Ishikawa (cell line): ENCODE measurements around the gene VEPH1.

Source experiments
- CEBPB ChIP-seq: IDR thresholded peaks from 2 replicates; pipeline ENCODE4 v1.6.1; 2012
- CREB1 ChIP-seq: IDR thresholded peaks from 2 replicates; pipeline ENCODE4 v1.6.1; 2012; ENCODE audit warnings: low read depth
- EGR1 ChIP-seq: IDR thresholded peaks from 2 replicates; pipeline ENCODE4 v1.6.1; 2012
- EP300 ChIP-seq: IDR thresholded peaks from 2 replicates; pipeline ENCODE4 v1.6.1; 2012; ENCODE audit warnings: borderline replicate concordance
- FOXM1 ChIP-seq: IDR thresholded peaks from 2 replicates; pipeline ENCODE4 v1.6.1; 2012; ENCODE audit warnings: low read depth, borderline replicate concordance
- NFIC ChIP-seq: IDR thresholded peaks from 2 replicates; pipeline ENCODE4 v1.6.1; 2012
- RAD21 ChIP-seq: IDR thresholded peaks from 2 replicates; pipeline ENCODE4 v1.6.1; 2012; ENCODE audit warnings: low read depth
- REST ChIP-seq: IDR thresholded peaks from 2 replicates; pipeline ENCODE4 v1.6.1; 2012; ENCODE audit warnings: low read depth, mild to moderate bottlenecking
- TAF1 ChIP-seq: IDR thresholded peaks from 2 replicates; pipeline ENCODE4 v1.6.1; 2012; ENCODE audit warnings: low read depth, mild to moderate bottlenecking
- TCF12 ChIP-seq: IDR thresholded peaks from 2 replicates; pipeline ENCODE4 v1.6.1; 2012; ENCODE audit warnings: low read depth
- TEAD4 ChIP-seq: IDR thresholded peaks from 2 replicates; pipeline ENCODE4 v1.6.1; 2012
- YY1 ChIP-seq: IDR thresholded peaks from 2 replicates; pipeline ENCODE4 v1.6.1; 2012; ENCODE audit warnings: low read depth
- ZBTB7A ChIP-seq: IDR thresholded peaks from 2 replicates; pipeline ENCODE4 v1.6.1; 2012; ENCODE audit warnings: low read depth
- TF ChIP-seq, protein P1 (sequence below): IDR thresholded peaks from 2 replicates; pipeline ENCODE4 v1.6.1; 2012
- TF ChIP-seq, protein P2 (sequence below): IDR thresholded peaks from 2 replicates; pipeline ENCODE4 v1.6.1; 2012

Gene VEPH1

DNA sequence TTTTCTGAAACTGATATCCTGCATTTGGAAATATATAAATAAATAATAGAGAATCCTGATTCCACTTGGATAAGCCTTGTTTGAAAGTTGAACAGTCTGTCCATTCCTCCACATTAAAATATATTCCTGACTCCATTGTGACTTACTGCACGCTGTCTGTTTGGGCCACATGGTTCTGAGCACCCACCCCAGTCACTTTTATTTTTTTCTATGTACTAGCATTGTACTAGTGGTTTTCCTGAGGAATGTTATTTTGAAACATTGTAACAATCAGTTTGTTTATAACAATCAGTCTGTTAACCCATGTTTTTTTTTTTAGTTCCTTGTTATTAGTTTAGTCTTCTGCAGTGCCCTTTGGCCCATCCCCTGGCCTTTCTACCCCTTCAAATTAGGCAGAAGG, 255.8 kb downstream of the VEPH1 start:
- TF ChIP-seq TAF1 (no peak), REST (no peak), EP300 (no peak), ZBTB7A (no peak), CEBPB (no peak), CREB1 (no peak), TEAD4 (no peak), NFIC (no peak), RAD21 (no peak), EGR1 (no peak), YY1 (no peak), FOXM1 (no peak), TCF12 (no peak)
- TF ChIP-seq, protein P1, sequence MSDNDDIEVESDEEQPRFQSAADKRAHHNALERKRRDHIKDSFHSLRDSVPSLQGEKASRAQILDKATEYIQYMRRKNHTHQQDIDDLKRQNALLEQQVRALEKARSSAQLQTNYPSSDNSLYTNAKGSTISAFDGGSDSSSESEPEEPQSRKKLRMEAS = no peak
- TF ChIP-seq, protein P2, sequence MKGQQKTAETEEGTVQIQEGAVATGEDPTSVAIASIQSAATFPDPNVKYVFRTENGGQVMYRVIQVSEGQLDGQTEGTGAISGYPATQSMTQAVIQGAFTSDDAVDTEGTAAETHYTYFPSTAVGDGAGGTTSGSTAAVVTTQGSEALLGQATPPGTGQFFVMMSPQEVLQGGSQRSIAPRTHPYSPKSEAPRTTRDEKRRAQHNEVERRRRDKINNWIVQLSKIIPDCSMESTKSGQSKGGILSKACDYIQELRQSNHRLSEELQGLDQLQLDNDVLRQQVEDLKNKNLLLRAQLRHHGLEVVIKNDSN = no peak

DNA sequence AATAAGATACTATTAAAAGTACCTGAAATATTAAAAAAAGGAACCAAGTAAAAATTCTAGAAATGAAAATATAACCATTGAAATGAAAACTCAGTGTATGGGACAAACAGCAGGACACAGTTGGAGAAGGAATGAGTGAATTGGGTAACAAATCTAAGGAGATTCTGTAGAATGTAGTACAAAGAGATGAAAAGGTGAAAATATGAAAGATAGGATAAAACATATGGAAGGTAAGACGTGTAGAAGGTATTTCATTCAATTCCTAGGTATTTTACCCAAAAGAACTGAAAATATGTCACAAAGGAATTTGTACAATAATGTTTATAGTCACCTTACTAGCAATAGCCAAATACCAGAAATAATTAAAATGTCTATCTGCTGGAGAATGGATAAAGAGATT, 260.4 kb downstream of the VEPH1 start:
- TF ChIP-seq NFIC (no peak), TEAD4 (no peak), TCF12 (no peak), CEBPB (no peak), TAF1 (no peak), REST (no peak), YY1 (no peak), RAD21 (no peak), EGR1 (no peak), EP300 (no peak)
- TF ChIP-seq, protein P1 = no peak

DNA sequence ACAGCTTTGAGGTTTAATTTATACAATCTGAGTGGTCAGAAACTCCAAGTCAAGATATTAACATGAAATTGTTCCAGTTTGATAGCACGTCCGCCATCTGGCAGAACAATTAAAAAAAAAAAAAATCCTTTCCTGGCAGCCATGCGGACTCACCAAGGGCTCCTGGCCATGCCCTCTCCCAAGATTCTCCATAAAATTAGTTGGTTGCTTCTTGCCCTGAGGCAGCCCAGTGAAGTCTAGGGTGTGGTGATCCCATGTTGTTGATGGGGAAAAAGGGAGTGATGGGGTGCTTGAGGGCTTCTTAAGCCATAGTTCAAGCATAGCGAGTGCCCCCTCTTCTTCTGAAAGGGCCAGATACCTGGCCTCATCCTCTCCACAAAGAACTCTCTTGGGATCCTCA, 261.6 kb downstream of the VEPH1 start:
- no peak for TF ChIP-seq YY1
- TF ChIP-seq NFIC = no peak
- TF ChIP-seq REST = no peak
- TF ChIP-seq FOXM1 = no peak
- no peak for TF ChIP-seq EP300
- no peak for TF ChIP-seq CEBPB
- TF ChIP-seq RAD21 = no peak

GRCh38 chr3:157240408-157240807, 262.8 kb downstream of the VEPH1 start:
- TF ChIP-seq CREB1 (no peak), REST (no peak), TCF12 (no peak), RAD21 (no peak), CEBPB (no peak), ZBTB7A (no peak), NFIC (no peak)
- TF ChIP-seq, protein P2 = no peak
- TF ChIP-seq, protein P1 = no peak
